ENCODE data around the gene DLG2. TPM values are rescaled to one million over a fixed set of nuclear protein-coding genes. Genes with fewer than 3 reads are reported as not detected.

Gene DLG2
- total and polyA plus RNA-seq, 4 donors: 0.30 to 5.5 (median 0.68) TPM

DNA sequence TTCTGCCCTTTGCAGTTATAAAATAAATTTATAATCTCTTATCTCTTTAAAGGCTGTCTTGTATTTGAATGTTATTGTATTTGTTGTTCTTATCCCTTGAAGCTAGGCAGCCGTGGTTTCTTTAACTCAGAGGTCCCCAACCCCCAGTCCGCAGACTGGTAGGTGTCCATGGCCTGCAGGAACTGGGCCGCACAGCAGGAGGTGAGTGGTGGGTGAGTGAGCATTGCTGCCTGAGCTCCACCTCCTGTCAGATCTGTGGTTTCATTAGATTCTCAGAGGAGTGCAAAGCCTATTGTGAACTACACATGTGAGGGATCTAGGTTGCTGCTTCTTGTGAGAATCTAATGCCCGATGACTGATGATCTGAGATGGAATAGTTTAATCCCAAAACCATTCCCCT, 1961.0 kb downstream of the DLG2 start:
- no peak for DNase-seq (ENCODE audit: low spot score)
- Histone ChIP-seq H3K4me3 (ENCODE audit: low read depth in 1 of 3, low read length in 3 of 3) (no peak overlapping the region), H3K36me3 (ENCODE audit: control insufficient read depth in 4 of 4, insufficient read depth in 3 of 4, low read depth in 1 of 4, low read length in 3 of 4) (no peaks in the 10 kb centered on the region), H3K9ac (ENCODE audit: low read depth in 1 of 2, low read length in 2 of 2) (no peak overlapping the region), H3K4me1 (ENCODE audit: control insufficient read depth in 4 of 4, insufficient read depth in 4 of 4, low read length in 3 of 4) (peaks cover 0 to 18% (median 5%) of the 10 kb centered on the region in 4 donors), H3K27ac (ENCODE audit: low read depth in 1 of 2, low read length in 2 of 2) (no peak overlapping the region), H3K9me3 (ENCODE audit: control insufficient read depth in 4 of 4, low read length in 3 of 4) (no peaks in the 10 kb centered on the region), H3K27me3 (ENCODE audit: control insufficient read depth in 4 of 4, insufficient read depth in 4 of 4, low read length in 3 of 4) (no peaks in the 10 kb centered on the region)
- TF ChIP-seq GABPA (IDR thresholded peaks at IDR 0.05 in 1 of 2, conservative IDR thresholded peaks at IDR 0.05 in 1 of 2): no peak
- TF ChIP-seq FOXA1 (IDR thresholded peaks at IDR 0.05): no peak
- TF ChIP-seq, protein P1, sequence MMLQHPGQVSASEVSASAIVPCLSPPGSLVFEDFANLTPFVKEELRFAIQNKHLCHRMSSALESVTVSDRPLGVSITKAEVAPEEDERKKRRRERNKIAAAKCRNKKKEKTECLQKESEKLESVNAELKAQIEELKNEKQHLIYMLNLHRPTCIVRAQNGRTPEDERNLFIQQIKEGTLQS (IDR thresholded peaks at IDR 0.05): no peak
- TF ChIP-seq SP1 (IDR thresholded peaks at IDR 0.05): no peak
- TF ChIP-seq, protein P2, sequence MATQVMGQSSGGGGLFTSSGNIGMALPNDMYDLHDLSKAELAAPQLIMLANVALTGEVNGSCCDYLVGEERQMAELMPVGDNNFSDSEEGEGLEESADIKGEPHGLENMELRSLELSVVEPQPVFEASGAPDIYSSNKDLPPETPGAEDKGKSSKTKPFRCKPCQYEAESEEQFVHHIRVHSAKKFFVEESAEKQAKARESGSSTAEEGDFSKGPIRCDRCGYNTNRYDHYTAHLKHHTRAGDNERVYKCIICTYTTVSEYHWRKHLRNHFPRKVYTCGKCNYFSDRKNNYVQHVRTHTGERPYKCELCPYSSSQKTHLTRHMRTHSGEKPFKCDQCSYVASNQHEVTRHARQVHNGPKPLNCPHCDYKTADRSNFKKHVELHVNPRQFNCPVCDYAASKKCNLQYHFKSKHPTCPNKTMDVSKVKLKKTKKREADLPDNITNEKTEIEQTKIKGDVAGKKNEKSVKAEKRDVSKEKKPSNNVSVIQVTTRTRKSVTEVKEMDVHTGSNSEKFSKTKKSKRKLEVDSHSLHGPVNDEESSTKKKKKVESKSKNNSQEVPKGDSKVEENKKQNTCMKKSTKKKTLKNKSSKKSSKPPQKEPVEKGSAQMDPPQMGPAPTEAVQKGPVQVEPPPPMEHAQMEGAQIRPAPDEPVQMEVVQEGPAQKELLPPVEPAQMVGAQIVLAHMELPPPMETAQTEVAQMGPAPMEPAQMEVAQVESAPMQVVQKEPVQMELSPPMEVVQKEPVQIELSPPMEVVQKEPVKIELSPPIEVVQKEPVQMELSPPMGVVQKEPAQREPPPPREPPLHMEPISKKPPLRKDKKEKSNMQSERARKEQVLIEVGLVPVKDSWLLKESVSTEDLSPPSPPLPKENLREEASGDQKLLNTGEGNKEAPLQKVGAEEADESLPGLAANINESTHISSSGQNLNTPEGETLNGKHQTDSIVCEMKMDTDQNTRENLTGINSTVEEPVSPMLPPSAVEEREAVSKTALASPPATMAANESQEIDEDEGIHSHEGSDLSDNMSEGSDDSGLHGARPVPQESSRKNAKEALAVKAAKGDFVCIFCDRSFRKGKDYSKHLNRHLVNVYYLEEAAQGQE (IDR thresholded peaks at IDR 0.05): no peak
- TF ChIP-seq, protein P3, sequence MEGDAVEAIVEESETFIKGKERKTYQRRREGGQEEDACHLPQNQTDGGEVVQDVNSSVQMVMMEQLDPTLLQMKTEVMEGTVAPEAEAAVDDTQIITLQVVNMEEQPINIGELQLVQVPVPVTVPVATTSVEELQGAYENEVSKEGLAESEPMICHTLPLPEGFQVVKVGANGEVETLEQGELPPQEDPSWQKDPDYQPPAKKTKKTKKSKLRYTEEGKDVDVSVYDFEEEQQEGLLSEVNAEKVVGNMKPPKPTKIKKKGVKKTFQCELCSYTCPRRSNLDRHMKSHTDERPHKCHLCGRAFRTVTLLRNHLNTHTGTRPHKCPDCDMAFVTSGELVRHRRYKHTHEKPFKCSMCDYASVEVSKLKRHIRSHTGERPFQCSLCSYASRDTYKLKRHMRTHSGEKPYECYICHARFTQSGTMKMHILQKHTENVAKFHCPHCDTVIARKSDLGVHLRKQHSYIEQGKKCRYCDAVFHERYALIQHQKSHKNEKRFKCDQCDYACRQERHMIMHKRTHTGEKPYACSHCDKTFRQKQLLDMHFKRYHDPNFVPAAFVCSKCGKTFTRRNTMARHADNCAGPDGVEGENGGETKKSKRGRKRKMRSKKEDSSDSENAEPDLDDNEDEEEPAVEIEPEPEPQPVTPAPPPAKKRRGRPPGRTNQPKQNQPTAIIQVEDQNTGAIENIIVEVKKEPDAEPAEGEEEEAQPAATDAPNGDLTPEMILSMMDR (IDR thresholded peaks at IDR 0.05; ENCODE audit: low read depth, low read length, missing input control): no peak
- TF ChIP-seq FOXA2 (IDR thresholded peaks at IDR 0.05): no peak
- TF ChIP-seq RXRA (IDR thresholded peaks at IDR 0.05): no peak
- TF ChIP-seq JUND (IDR thresholded peaks at IDR 0.05): no peak
- TF ChIP-seq NR2F2 (IDR thresholded peaks at IDR 0.05): no peak
- no peak for TF ChIP-seq RAD21 (IDR thresholded peaks at IDR 0.05)
- TF ChIP-seq, protein P4, sequence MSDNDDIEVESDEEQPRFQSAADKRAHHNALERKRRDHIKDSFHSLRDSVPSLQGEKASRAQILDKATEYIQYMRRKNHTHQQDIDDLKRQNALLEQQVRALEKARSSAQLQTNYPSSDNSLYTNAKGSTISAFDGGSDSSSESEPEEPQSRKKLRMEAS (IDR thresholded peaks at IDR 0.05): no peak
- TF ChIP-seq HNF4G (IDR thresholded peaks at IDR 0.05): no peak
- TF ChIP-seq TAF1 (conservative IDR thresholded peaks at IDR 0.05): no peak
- no peak for TF ChIP-seq YY1 (IDR thresholded peaks at IDR 0.05)
- no peak for TF ChIP-seq EGR1 (IDR thresholded peaks at IDR 0.05; ENCODE audit: low read depth in 2 of 2)
- TF ChIP-seq, protein P5, sequence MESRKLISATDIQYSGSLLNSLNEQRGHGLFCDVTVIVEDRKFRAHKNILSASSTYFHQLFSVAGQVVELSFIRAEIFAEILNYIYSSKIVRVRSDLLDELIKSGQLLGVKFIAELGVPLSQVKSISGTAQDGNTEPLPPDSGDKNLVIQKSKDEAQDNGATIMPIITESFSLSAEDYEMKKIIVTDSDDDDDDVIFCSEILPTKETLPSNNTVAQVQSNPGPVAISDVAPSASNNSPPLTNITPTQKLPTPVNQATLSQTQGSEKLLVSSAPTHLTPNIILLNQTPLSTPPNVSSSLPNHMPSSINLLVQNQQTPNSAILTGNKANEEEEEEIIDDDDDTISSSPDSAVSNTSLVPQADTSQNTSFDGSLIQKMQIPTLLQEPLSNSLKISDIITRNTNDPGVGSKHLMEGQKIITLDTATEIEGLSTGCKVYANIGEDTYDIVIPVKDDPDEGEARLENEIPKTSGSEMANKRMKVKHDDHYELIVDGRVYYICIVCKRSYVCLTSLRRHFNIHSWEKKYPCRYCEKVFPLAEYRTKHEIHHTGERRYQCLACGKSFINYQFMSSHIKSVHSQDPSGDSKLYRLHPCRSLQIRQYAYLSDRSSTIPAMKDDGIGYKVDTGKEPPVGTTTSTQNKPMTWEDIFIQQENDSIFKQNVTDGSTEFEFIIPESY (IDR thresholded peaks at IDR 0.05): no peak
- WGBS: 87% methylated on average over 4 of the region's 4 CpGs

DNA sequence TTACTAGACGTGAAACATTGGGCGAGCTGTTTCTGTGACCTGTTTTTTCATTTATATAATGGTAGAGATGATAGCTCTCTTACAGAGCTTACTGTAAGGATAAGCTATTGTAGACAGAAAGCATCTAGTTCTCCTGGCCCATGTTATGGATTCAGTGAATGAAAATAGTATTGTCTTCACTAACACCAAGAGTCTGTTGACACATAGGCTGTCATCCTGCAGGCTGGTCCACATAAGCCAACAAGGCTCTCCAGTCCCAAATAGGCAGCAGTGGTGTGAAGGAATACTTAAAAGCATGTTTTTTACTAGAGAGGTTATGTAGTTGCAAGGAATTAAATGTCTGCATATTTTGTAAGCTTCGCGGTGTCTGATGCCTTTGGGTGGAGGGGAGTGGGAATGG, 1963.2 kb downstream of the DLG2 start:
- no peak overlapping the region for H3K4me3 ChIP-seq (ENCODE audit: low read depth in 1 of 3, low read length in 3 of 3)
- 97% methylated on average over 4 of the region's 4 CpGs for WGBS
- no peaks in the 10 kb centered on the region for H3K9me3 ChIP-seq (ENCODE audit: control insufficient read depth in 4 of 4, low read length in 3 of 4)
- no peaks in the 10 kb centered on the region for H3K36me3 ChIP-seq (ENCODE audit: control insufficient read depth in 4 of 4, insufficient read depth in 3 of 4, low read depth in 1 of 4, low read length in 3 of 4)
- peaks cover 0 to 18% (median 5%) of the 10 kb centered on the region in 4 donors for H3K4me1 ChIP-seq (ENCODE audit: control insufficient read depth in 4 of 4, insufficient read depth in 4 of 4, low read length in 3 of 4)
- H3K27me3 ChIP-seq (ENCODE audit: control insufficient read depth in 4 of 4, insufficient read depth in 4 of 4, low read length in 3 of 4): no peaks in the 10 kb centered on the region
- no peak overlapping the region for H3K9ac ChIP-seq (ENCODE audit: low read depth in 1 of 2, low read length in 2 of 2)
- no peak for DNase-seq (ENCODE audit: low spot score)
- H3K27ac ChIP-seq (ENCODE audit: low read depth in 1 of 2, low read length in 2 of 2): no peak overlapping the region
- TF ChIP-seq, protein P2 (IDR thresholded peaks at IDR 0.05): no peak
- TF ChIP-seq RXRA (IDR thresholded peaks at IDR 0.05): no peak
- TF ChIP-seq JUND (IDR thresholded peaks at IDR 0.05): no peak
- no peak for TF ChIP-seq TAF1 (conservative IDR thresholded peaks at IDR 0.05)
- TF ChIP-seq FOXA1 (IDR thresholded peaks at IDR 0.05): no peak
- no peak for TF ChIP-seq HNF4G (IDR thresholded peaks at IDR 0.05)
- no peak for TF ChIP-seq YY1 (IDR thresholded peaks at IDR 0.05)
- TF ChIP-seq, protein P5 (IDR thresholded peaks at IDR 0.05): no peak
- TF ChIP-seq HNF4A (conservative IDR thresholded peaks at IDR 0.05): no peak
- no peak for TF ChIP-seq NR2F2 (IDR thresholded peaks at IDR 0.05)
- TF ChIP-seq SP1 (IDR thresholded peaks at IDR 0.05): no peak
- no peak for TF ChIP-seq RAD21 (IDR thresholded peaks at IDR 0.05)
- no peak for TF ChIP-seq EGR1 (IDR thresholded peaks at IDR 0.05; ENCODE audit: low read depth in 2 of 2)
- no peak for TF ChIP-seq GABPA (IDR thresholded peaks at IDR 0.05 in 1 of 2, conservative IDR thresholded peaks at IDR 0.05 in 1 of 2)
